HEK293 (cell line): ENCODE data around the gene NME1.

Experiments used
- BCL11B ChIP-seq: fragments of 450-650 bp; formaldehyde crosslinking; IDR thresholded peaks from 2 replicates; pipeline ENCODE4 v1.5.1; 2016; ENCODE audit warnings: low read depth, missing biosample characterization, missing genetic modification characterization
- GLIS2 ChIP-seq: fragments of 450-650 bp; formaldehyde crosslinking; IDR thresholded peaks from 2 replicates; pipeline ENCODE4 v1.5.1; 2016; ENCODE audit warnings: missing biosample characterization, missing genetic modification characterization
- KLF10 ChIP-seq: fragments of 450-650 bp; IDR thresholded peaks from 2 replicates; pipeline ENCODE4 v1.5.1; 2018; ENCODE audit warnings: missing biosample characterization, mild to moderate bottlenecking, missing genetic modification characterization
- MEIS1 ChIP-seq: sonication (generic); formaldehyde crosslinking; IDR thresholded peaks from 2 replicates; pipeline ENCODE4 v1.8.1; 2022; ENCODE audit warnings: missing genetic modification reagents, mild to moderate bottlenecking, borderline replicate concordance
- RBAK ChIP-seq: fragments of 450-650 bp; formaldehyde crosslinking; IDR thresholded peaks from 2 replicates; pipeline ENCODE4 v1.5.1; 2016; ENCODE audit warnings: missing biosample characterization, missing genetic modification characterization
- SCRT2 ChIP-seq: fragments of 450-650 bp; formaldehyde crosslinking; IDR thresholded peaks from 2 replicates; pipeline ENCODE4 v1.5.1; 2016; ENCODE audit warnings: missing biosample characterization, missing genetic modification characterization
- ZBTB7A ChIP-seq: fragments of 450-650 bp; formaldehyde crosslinking; IDR thresholded peaks from 2 replicates; pipeline ENCODE4 v1.5.1; 2016; ENCODE audit warnings: low read depth, missing biosample characterization, missing genetic modification characterization
- ZFHX2 ChIP-seq: fragments of 450-650 bp; formaldehyde crosslinking; conservative IDR thresholded peaks from 2 replicates; pipeline ENCODE4 v1.5.1; 2016; ENCODE audit warnings: missing biosample characterization, missing genetic modification characterization
- ZIC2 ChIP-seq: fragments of 450-650 bp; formaldehyde crosslinking; IDR thresholded peaks from 2 replicates; pipeline ENCODE4 v1.5.1; 2016; ENCODE audit warnings: missing biosample characterization, missing genetic modification characterization
- ZNF112 ChIP-seq: fragments of 450-650 bp; formaldehyde crosslinking; IDR thresholded peaks from 2 replicates; pipeline ENCODE4 v1.5.0; 2017; ENCODE audit warnings: missing biosample characterization, missing genetic modification characterization
- ZNF114 ChIP-seq: fragments of 450-650 bp; formaldehyde crosslinking; IDR thresholded peaks from 2 replicates; pipeline ENCODE4 v1.5.0; 2017; ENCODE audit warnings: missing biosample characterization, missing genetic modification characterization
- ZNF274 ChIP-seq, 2 experiments: fragments of 200-500 bp in 1 of 2; fragments of 450-650 bp in 1 of 2; sonication (Bioruptor generic) in 1 of 2; formaldehyde crosslinking in 1 of 2; IDR thresholded peaks; 2 replicates each; pipeline versions ENCODE4 v1.5.1 to v1.6.1; 2014 to 2016; ENCODE audit warnings: borderline replicate concordance in 1 of 2, inconsistent platforms in 1 of 2, low read length in 1 of 2, missing biosample characterization in 1 of 2, missing genetic modification characterization in 1 of 2
- ZNF302 ChIP-seq: fragments of 450-650 bp; formaldehyde crosslinking; IDR thresholded peaks from 2 replicates; pipeline ENCODE4 v1.5.1; 2016; ENCODE audit warnings: missing biosample characterization, missing genetic modification characterization, low read depth
- ZNF350 ChIP-seq: fragments of 450-650 bp; formaldehyde crosslinking; IDR thresholded peaks from 2 replicates; pipeline ENCODE4 v1.5.0; 2017; ENCODE audit warnings: missing biosample characterization, mild to moderate bottlenecking, missing genetic modification characterization
- ZNF510 ChIP-seq: fragments of 450-650 bp; formaldehyde crosslinking; IDR thresholded peaks from 2 replicates; pipeline ENCODE4 v1.5.1; 2018; ENCODE audit warnings: mild to moderate bottlenecking, missing genetic modification characterization, missing biosample characterization; ENCODE audit not compliant: insufficient replicate concordance
- ZNF521 ChIP-seq: fragments of 450-650 bp; formaldehyde crosslinking; IDR thresholded peaks from 2 replicates; pipeline ENCODE4 v1.5.1; 2017; ENCODE audit warnings: missing biosample characterization, mild to moderate bottlenecking, missing genetic modification characterization
- ZNF544 ChIP-seq: fragments of 450-650 bp; formaldehyde crosslinking; IDR thresholded peaks from 2 replicates; pipeline ENCODE4 v1.5.0; 2017; ENCODE audit warnings: missing biosample characterization, missing genetic modification characterization
- ZNF549 ChIP-seq: fragments of 450-650 bp; IDR thresholded peaks from 2 replicates; pipeline ENCODE4 v1.5.1; 2018; ENCODE audit warnings: missing biosample characterization, missing genetic modification characterization, mild to moderate bottlenecking, inconsistent platforms, moderate library complexity
- ZNF561 ChIP-seq: fragments of 450-650 bp; IDR thresholded peaks from 2 replicates; pipeline ENCODE4 v1.5.1; 2018; ENCODE audit warnings: missing biosample characterization, missing genetic modification characterization, borderline replicate concordance
- ZNF626 ChIP-seq: fragments of 450-650 bp; sonication (Bioruptor Pico); formaldehyde crosslinking; IDR thresholded peaks from 2 replicates; pipeline ENCODE4 v1.5.1; 2018; ENCODE audit warnings: missing biosample characterization, missing genetic modification characterization, inconsistent platforms
- ZNF658 ChIP-seq: fragments of 450-650 bp; formaldehyde crosslinking; IDR thresholded peaks from 2 replicates; pipeline ENCODE4; 2016; ENCODE audit warnings: missing biosample characterization, missing genetic modification characterization
- ZNF664 ChIP-seq: fragments of 450-650 bp; formaldehyde crosslinking; IDR thresholded peaks from 2 replicates; pipeline ENCODE4 v1.5.1; 2016; ENCODE audit warnings: missing biosample characterization, missing genetic modification characterization
- ZNF791 ChIP-seq: fragments of 450-650 bp; formaldehyde crosslinking; IDR thresholded peaks from 2 replicates; pipeline ENCODE4 v1.5.1; 2016; ENCODE audit warnings: missing biosample characterization, missing genetic modification characterization
- TF ChIP-seq, protein P1 (sequence below): sonication (generic); formaldehyde crosslinking; IDR thresholded peaks from 2 replicates; pipeline ENCODE4 v1.8.1; 2022; ENCODE audit warnings: mild to moderate bottlenecking, moderate library complexity, missing genetic modification reagents
- TF ChIP-seq, protein P2 (sequence below): fragments of 450-650 bp; formaldehyde crosslinking; IDR thresholded peaks from 2 replicates; pipeline ENCODE4 v1.5.1; 2016; ENCODE audit warnings: missing biosample characterization, missing genetic modification characterization, borderline replicate concordance
- TF ChIP-seq, protein P3 (sequence below): fragments of 450-650 bp; formaldehyde crosslinking; IDR thresholded peaks from 2 replicates; pipeline ENCODE4 v1.5.1; 2016; ENCODE audit warnings: missing biosample characterization, missing genetic modification characterization, low read depth
- TF ChIP-seq, protein P4 (sequence below): fragments of 450-650 bp; formaldehyde crosslinking; IDR thresholded peaks from 2 replicates; pipeline ENCODE4 v1.5.1; 2017; ENCODE audit warnings: missing biosample characterization, missing genetic modification characterization
- TF ChIP-seq, protein P5 (sequence below): fragments of 450-650 bp; formaldehyde crosslinking; IDR thresholded peaks from 2 replicates; pipeline ENCODE4 v1.5.1; 2016; ENCODE audit warnings: missing biosample characterization, missing genetic modification characterization

NME1 gene

DNA sequence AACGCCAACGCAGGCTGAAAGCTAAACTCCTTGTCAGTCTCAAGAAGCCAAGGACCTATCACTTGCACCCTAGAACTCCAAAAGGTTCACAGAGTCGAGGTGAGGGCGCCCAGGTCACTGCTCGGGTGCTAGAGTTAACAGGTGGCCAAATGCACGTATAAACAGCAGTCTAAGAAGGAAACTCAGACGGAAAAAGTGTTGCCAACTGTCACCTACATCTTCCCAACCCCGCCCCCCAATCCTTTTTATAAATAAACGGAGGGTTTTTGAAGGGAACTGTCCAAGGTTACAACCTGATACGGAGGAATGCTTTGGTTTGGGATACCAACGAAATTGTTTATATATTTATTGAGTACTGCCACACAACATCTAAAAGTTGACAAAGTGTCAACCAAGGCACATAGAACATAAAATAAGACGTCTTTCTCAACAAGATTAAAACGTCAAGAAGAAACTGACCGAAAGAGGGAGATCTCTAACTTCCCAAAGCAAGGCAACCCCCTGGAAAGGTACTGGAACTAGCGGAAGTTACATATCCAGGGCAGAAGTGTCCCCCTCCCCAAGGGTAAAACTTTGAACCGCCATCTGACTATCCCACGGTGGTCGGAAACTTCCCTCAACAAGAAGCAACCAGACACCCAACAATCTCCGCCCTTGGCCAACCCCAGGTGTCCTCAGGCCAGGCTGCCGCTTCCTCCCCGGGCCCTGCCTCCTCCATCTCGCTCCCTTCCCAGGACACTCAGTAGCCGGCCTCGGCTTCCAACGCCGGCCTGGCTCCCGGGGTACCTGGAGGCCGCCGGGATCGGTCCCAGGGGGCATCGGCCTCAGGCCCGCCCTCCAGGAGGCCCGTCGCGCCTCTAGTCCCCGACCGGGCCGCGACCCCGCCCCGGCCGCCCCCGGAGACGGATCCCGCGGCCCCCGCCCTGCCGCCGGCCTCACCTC lies 33.7 kb upstream of the NME1 start (continued):
- TF ChIP-seq ZNF549 (tag by site-specific recombination) (no peak), ZNF114 (no peak), ZNF521 (tag by site-specific recombination) (no peak), ZNF302 (tag by site-specific recombination) (no peak), KLF10 (tag by site-specific recombination) (no peak; the same call in 1 of the 2 replicates), ZNF350 (no peak), ZNF274 (IDR thresholded peaks at IDR 0.05; ENCODE audit: low read length) (no peak), ZNF274 (tag by site-specific recombination; IDR thresholded peaks at IDR 0.05; ENCODE audit: borderline replicate concordance) (no peak), MEIS1 (no peak), ZNF791 (tag by site-specific recombination) (no peak), ZNF626 (no peak), SCRT2 (tag by site-specific recombination) (peak; percentile 56), ZNF664 (tag by site-specific recombination) (no peak), ZNF544 (tag by site-specific recombination) (no peak), GLIS2 (tag by site-specific recombination) (peak; percentile 73), ZNF561 (tag by site-specific recombination) (0 out of 2 replicates have a peak, but pooled peaks have one; percentile 31), ZBTB7A (tag by site-specific recombination) (no peak), BCL11B (tag by site-specific recombination) (no peak), ZIC2 (tag by site-specific recombination) (peak; percentile 53), ZNF658 (tag by site-specific recombination) (no peak), RBAK (tag by site-specific recombination) (no peak), ZNF112 (tag by site-specific recombination) (no peak), ZNF510 (tag by site-specific recombination) (no peak), ZFHX2 (tag by site-specific recombination) (peak; percentile 50; the same call in 1 of the 2 replicates)
- TF ChIP-seq, protein P1, sequence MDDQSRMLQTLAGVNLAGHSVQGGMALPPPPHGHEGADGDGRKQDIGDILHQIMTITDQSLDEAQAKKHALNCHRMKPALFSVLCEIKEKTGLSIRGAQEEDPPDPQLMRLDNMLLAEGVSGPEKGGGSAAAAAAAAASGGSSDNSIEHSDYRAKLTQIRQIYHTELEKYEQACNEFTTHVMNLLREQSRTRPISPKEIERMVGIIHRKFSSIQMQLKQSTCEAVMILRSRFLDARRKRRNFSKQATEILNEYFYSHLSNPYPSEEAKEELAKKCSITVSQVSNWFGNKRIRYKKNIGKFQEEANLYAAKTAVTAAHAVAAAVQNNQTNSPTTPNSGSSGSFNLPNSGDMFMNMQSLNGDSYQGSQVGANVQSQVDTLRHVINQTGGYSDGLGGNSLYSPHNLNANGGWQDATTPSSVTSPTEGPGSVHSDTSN, result peak; percentile 22; the same call in 1 of the 2 replicates
- TF ChIP-seq, protein P2, sequence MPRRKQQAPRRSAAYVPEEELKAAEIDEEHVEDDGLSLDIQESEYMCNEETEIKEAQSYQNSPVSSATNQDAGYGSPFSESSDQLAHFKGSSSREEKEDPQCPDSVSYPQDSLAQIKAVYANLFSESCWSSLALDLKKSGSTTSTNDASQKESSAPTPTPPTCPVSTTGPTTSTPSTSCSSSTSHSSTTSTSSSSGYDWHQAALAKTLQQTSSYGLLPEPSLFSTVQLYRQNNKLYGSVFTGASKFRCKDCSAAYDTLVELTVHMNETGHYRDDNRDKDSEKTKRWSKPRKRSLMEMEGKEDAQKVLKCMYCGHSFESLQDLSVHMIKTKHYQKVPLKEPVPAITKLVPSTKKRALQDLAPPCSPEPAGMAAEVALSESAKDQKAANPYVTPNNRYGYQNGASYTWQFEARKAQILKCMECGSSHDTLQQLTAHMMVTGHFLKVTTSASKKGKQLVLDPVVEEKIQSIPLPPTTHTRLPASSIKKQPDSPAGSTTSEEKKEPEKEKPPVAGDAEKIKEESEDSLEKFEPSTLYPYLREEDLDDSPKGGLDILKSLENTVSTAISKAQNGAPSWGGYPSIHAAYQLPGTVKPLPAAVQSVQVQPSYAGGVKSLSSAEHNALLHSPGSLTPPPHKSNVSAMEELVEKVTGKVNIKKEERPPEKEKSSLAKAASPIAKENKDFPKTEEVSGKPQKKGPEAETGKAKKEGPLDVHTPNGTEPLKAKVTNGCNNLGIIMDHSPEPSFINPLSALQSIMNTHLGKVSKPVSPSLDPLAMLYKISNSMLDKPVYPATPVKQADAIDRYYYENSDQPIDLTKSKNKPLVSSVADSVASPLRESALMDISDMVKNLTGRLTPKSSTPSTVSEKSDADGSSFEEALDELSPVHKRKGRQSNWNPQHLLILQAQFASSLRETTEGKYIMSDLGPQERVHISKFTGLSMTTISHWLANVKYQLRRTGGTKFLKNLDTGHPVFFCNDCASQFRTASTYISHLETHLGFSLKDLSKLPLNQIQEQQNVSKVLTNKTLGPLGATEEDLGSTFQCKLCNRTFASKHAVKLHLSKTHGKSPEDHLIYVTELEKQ (tag by site-specific recombination), result no peak
- TF ChIP-seq, protein P3, sequence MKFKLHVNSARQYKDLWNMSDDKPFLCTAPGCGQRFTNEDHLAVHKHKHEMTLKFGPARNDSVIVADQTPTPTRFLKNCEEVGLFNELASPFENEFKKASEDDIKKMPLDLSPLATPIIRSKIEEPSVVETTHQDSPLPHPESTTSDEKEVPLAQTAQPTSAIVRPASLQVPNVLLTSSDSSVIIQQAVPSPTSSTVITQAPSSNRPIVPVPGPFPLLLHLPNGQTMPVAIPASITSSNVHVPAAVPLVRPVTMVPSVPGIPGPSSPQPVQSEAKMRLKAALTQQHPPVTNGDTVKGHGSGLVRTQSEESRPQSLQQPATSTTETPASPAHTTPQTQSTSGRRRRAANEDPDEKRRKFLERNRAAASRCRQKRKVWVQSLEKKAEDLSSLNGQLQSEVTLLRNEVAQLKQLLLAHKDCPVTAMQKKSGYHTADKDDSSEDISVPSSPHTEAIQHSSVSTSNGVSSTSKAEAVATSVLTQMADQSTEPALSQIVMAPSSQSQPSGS (tag by site-specific recombination), result no peak
- TF ChIP-seq, protein P4, sequence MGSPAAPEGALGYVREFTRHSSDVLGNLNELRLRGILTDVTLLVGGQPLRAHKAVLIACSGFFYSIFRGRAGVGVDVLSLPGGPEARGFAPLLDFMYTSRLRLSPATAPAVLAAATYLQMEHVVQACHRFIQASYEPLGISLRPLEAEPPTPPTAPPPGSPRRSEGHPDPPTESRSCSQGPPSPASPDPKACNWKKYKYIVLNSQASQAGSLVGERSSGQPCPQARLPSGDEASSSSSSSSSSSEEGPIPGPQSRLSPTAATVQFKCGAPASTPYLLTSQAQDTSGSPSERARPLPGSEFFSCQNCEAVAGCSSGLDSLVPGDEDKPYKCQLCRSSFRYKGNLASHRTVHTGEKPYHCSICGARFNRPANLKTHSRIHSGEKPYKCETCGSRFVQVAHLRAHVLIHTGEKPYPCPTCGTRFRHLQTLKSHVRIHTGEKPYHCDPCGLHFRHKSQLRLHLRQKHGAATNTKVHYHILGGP (tag by site-specific recombination), result no peak
- TF ChIP-seq, protein P5, sequence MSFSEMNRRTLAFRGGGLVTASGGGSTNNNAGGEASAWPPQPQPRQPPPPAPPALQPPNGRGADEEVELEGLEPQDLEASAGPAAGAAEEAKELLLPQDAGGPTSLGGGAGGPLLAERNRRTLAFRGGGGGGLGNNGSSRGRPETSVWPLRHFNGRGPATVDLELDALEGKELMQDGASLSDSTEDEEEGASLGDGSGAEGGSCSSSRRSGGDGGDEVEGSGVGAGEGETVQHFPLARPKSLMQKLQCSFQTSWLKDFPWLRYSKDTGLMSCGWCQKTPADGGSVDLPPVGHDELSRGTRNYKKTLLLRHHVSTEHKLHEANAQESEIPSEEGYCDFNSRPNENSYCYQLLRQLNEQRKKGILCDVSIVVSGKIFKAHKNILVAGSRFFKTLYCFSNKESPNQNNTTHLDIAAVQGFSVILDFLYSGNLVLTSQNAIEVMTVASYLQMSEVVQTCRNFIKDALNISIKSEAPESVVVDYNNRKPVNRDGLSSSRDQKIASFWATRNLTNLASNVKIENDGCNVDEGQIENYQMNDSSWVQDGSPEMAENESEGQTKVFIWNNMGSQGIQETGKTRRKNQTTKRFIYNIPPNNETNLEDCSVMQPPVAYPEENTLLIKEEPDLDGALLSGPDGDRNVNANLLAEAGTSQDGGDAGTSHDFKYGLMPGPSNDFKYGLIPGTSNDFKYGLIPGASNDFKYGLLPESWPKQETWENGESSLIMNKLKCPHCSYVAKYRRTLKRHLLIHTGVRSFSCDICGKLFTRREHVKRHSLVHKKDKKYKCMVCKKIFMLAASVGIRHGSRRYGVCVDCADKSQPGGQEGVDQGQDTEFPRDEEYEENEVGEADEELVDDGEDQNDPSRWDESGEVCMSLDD (tag by site-specific recombination), result no peak; the same call in 1 of the 2 replicates
